ENCODE results near the gene GRAMD2A.
"Not testable (repeated sequence)": the region's sequence is repeated elsewhere in the genome, so short reads cannot be mapped to it uniquely, and the experiment has no call there.

The GRAMD2A gene

GRCh38 chr15:72182673-72183072, 14.9 kb downstream of the GRAMD2A start:
- no peak for DNase-seq

GRCh38 chr15:72182244-72182643, 15.3 kb downstream of the GRAMD2A start:
- DNase-seq, result no peak

GRCh38 chr15:72180761-72181324, 16.7 kb downstream of the GRAMD2A start:
- no peak for DNase-seq

GRCh38 chr15:72179950-72180581, 17.5 kb downstream of the GRAMD2A start:
- no peak for DNase-seq

- DNase-seq, result no peak
Observed at GRCh38 chr15:72178976-72179585, 18.5 kb downstream of the GRAMD2A start.

- DNase-seq, result no peak
Observed at GRCh38 chr15:72176743-72177142, 20.8 kb downstream of the GRAMD2A start.

- no peak for DNase-seq
Observed at GRCh38 chr15:72176159-72176558, 21.4 kb downstream of the GRAMD2A start.

- DNase-seq, result no peak
Observed at GRCh38 chr15:72175186-72176044, 22.2 kb downstream of the GRAMD2A start.

GRCh38 chr15:72174551-72175165, 22.9 kb downstream of the GRAMD2A start:
- no peak for DNase-seq

GRCh38 chr15:72173864-72174550, 23.6 kb downstream of the GRAMD2A start:
- no peak for DNase-seq

GRCh38 chr15:72173401-72173800, 24.2 kb downstream of the GRAMD2A start:
- DNase-seq, result no peak

- DNase-seq, result no peak
Observed at GRCh38 chr15:72172796-72173195, 24.8 kb downstream of the GRAMD2A start.

- not testable (repeated sequence) for DNase-seq
Observed at GRCh38 chr15:72171978-72172377, 25.6 kb downstream of the GRAMD2A start.

GRCh38 chr15:72170691-72171090, 26.9 kb downstream of the GRAMD2A start:
- no peak for DNase-seq

- DNase-seq, result no peak
Observed at GRCh38 chr15:72169921-72170611, 27.5 kb downstream of the GRAMD2A start.

GRCh38 chr15:72169236-72169920, 28.2 kb downstream of the GRAMD2A start:
- no peak for DNase-seq

GRCh38 chr15:72168808-72169190, 28.8 kb downstream of the GRAMD2A start:
- no peak for DNase-seq

GRCh38 chr15:72168131-72168807, 29.3 kb downstream of the GRAMD2A start:
- no peak for DNase-seq

GRCh38 chr15:72167445-72167844, 30.1 kb downstream of the GRAMD2A start:
- DNase-seq, result no peak

GRCh38 chr15:72166716-72167417, 30.7 kb downstream of the GRAMD2A start:
- no peak for DNase-seq
